GM19438 (cell line): ENCODE measurements around the gene RBP7.

Experiments
- ATAC-seq: cut with Tn5 transposase; IDR thresholded peaks from one replicate; pipeline ENCODE4 v1.9.1; 2021; ENCODE audit warnings: low read depth; ENCODE audit not compliant: unreplicated experiment

The RBP7 gene

DNA sequence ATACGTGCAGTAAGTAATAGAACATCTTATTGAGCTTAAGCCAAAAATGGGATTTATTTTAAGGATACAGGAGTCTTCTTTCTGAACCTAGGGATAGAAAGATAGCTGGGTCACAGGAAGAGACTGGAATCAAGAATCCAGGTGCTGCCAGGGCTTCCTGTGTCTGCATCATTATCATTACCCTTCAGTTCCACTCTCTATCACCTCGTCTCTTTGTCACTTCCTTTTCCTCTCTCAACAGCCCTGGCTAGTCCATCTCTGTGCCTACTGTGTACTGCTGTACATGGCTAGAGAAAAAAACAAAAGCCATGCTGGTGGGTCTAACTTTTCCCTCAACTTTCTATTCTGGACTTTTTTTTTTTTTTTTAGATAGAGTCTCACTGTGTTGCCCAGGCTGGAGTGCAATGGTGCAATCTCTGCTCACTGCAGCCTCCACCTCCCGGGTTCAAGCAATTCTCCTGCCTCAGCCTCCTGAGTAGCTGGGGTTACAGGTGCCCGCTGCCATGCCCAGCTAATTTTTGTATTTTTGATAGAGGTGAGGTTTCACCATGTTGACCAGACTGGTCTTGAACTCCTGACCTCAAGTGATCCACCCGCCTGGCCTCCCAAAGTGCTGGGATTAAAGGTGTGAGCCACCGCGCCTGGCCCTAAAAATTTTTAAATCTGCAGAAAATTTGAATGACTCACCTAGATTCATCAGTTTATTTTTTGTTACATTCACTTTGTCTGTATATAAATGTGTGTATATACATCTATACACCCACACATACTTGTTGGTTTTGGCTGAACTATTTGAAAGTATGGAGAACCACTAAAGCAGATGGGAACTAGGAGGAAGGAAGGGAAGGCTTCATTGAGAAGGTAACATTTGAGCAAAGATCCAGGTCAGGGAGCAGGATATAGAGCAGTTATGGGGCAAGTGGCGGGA lies 67.7 kb downstream of the RBP7 start:
- no peak for ATAC-seq

DNA sequence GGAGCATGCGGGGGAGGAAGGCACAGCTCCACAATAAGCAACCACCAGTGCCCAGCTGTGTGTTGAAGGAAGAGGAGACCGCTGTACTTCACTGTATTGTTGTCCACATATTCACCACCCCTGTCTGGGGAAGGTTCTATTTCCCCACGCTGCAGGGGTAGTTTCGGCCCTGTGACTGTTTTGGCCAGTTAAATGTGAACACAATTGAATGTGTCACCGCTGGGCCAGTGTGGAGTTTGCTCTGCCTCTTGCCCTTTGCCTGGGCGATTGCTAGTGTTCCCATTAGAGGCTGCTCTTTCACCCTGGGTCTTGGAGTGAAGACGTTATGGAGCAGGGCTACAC lies 68.3 kb downstream of the RBP7 start:
- ATAC-seq, result no peak
